ENCODE data around the gene ZNF846. TPM values are rescaled to one million over a fixed set of nuclear protein-coding genes. Genes with fewer than 3 reads are reported as not detected.
"Not testable (repeated sequence)": the region's sequence is repeated elsewhere in the genome, so short reads cannot be mapped to it uniquely, and the experiment has no call there.

Gene ZNF846
- 27.0 TPM for total RNA-seq

DNA sequence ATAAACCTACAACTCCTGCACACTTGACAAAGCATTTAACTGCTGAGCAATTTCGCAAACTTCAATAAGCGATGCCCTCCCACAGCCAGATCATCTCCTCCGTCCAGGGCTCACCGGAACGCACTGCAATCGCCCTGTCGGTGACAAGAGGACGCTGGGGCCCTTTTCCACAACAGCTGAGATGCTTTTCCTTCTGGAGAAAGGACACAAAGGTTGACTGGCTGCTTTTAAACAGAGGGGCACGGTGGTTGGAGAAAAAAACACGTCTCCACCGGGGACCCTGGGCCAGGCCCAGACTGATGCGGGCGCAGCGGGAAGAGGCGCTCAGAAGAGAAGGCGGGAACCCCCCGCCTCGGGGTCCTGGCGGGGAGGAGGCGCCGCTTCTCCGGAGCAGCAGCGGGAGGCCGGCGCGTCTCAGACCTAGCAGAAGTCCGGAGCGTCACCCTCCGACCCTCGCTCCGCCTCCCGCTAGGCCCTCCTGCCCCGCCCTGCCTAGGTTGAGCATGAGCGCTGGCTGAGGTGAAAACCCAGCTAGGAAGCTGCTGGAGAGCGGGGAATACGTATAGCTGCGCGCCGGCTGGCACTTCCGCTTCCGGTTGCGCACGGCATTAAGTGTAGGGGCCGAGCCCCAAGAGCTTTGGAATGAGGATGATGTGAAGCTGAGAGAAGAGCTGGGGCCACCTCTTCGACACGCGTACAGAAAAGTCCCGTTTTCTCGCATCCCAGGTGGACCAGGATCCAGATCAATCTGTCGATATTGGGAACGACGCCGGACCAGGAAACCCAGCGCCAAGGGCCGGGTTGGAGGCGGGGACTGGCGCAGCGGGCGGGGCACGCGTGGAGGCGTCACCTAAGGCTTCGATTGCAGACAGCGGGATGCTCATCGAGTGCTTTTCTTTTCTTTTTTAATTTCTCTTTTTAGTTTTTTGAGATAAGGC is at the start of gene ZNF846:
TSS of gene ZNF846 (minus strand) at position 564 of the 938 bp plus-strand sequence. CDS start 3,788 bp downstream, outside the sequence.
- intact Hi-C loops (cut with DNase I): no loop called here
- DNase-seq (ENCODE audit: low spot score) (peak; percentile 94), ATAC-seq (peak; percentile 100)

- DNase-seq (ENCODE audit: low spot score): no peak
- ATAC-seq: no peak
- intact Hi-C loops (cut with DNase I): no loop called here
These were observed 49.7 kb upstream of the ZNF846 start for GRCh38 chr19:9818175-9818733.

GRCh38 chr19:9811139-9811538 is 42.6 kb upstream of the ZNF846 start:
- ATAC-seq (no peak), DNase-seq (ENCODE audit: low spot score) (no peak)
- intact Hi-C loops (cut with DNase I): no loop called here

- DNase-seq (ENCODE audit: low spot score) (no peak), ATAC-seq (no peak)
- intact Hi-C loops (cut with DNase I): no loop called here
These were observed 40.6 kb upstream of the ZNF846 start for GRCh38 chr19:9808855-9809824.

DNA sequence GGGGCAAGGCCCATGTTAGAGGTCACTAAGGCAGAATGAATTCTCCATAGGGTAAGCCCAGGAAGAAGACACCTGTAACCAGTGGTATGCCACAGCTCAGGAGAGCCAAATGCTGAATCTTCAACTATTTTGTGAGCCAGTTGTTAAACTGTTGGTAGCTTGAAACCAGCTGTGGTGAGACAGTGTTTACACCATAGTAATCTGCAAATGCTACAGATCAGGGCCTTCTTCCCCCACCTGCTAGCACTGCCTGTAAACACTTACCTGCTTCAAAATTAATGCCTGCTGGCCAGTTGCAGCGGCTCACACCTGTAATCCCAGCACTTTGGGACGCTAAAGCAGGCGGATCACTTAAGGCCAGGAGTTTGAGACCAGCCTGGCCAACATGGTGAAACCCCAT is 38.3 kb upstream of the ZNF846 start:
- ATAC-seq (no peak), DNase-seq (ENCODE audit: low spot score) (no peak)
- intact Hi-C loops (cut with DNase I): no loop called here

- intact Hi-C loops (cut with DNase I): no loop called here
- no peak for ATAC-seq
- no peak for DNase-seq (ENCODE audit: low spot score)
These were observed 33.4 kb upstream of the ZNF846 start for GRCh38 chr19:9801976-9802375.

DNA sequence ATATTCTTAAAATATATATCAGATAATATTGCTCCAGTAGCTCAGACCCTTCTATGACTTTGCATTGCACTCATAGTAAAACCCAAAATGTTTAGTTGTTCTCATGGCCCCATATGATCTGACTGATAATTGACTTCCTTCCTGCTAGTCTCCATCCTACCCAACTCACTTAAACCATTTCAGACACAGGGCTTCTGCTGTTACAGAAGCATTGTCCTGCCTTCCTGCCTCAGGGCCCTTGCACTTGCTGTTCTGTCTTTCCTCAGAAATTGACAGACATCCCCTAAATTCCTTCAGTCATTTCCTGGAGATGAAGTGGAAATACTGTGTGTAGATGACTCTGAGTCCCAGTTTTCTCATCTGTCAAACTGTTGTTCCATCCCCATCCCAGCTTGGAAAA is 30.6 kb upstream of the ZNF846 start:
- ATAC-seq: no peak
- intact Hi-C loops (cut with DNase I): loop anchor here (10.0 kb wide), 1 partner anchor 174 kb away; the partner anchor contains the start of gene ZNF561
- DNase-seq (ENCODE audit: low spot score): no peak

GRCh38 chr19:9797871-9798270 is 29.3 kb upstream of the ZNF846 start:
- DNase-seq (ENCODE audit: low spot score) (no peak), ATAC-seq (no peak)
- intact Hi-C loops (cut with DNase I): loop anchor here (10.0 kb wide), 1 partner anchor 173 kb away; the partner anchor contains the start of gene ZNF561

DNA sequence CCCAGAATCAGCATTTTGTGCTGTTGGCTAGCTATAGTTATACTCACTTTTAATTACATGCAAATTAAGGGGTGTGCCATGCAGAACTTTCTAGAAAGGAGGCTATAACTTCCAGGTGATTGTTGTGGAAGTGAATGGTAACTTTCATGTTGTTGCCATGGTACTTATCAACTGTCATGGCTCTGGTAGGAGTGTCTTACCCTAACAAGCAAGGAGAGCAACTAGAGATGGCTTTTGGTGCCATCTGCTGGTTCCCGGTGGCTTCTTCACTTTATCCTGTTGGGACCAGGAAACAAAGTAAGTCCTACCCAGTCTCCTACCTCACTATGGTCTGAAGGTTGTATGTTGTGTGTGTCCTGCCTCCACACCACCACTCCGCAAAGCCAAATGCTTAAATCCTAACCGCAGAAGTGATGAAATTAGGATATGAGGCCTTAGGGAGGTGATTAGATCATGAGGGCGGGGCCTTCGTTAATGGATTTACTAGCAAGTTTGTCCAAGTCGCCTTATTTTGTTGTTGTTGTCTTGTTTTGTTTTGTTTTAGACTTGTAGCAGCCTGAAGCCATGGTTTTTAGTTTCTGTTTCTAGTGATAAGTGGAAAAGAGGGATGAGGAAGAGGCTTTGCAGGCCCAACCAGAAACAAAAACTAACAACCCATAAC is 27.7 kb upstream of the ZNF846 start:
- ATAC-seq (peak; percentile 25), DNase-seq (ENCODE audit: low spot score) (peak; percentile 87)
- intact Hi-C loops (cut with DNase I): loop anchor here (10.0 kb wide), 1 partner anchor 171 kb away; the partner anchor contains the start of gene ZNF561

GRCh38 chr19:9793071-9793591 is 24.6 kb upstream of the ZNF846 start:
- DNase-seq (ENCODE audit: low spot score) (peak; percentile 84), ATAC-seq (peak; percentile 29)
- intact Hi-C loops (cut with DNase I): loop anchor here (10.0 kb wide), 1 partner anchor 168 kb away; the partner anchor contains the start of gene ZNF561

- intact Hi-C loops (cut with DNase I): loop anchor here (10.0 kb wide), 1 partner anchor 168 kb away; the partner anchor contains the start of gene ZNF561
- peak; percentile 97 for DNase-seq (ENCODE audit: low spot score)
- peak; percentile 88 for ATAC-seq
These were observed 23.9 kb upstream of the ZNF846 start for GRCh38 chr19:9792206-9793070.

DNA sequence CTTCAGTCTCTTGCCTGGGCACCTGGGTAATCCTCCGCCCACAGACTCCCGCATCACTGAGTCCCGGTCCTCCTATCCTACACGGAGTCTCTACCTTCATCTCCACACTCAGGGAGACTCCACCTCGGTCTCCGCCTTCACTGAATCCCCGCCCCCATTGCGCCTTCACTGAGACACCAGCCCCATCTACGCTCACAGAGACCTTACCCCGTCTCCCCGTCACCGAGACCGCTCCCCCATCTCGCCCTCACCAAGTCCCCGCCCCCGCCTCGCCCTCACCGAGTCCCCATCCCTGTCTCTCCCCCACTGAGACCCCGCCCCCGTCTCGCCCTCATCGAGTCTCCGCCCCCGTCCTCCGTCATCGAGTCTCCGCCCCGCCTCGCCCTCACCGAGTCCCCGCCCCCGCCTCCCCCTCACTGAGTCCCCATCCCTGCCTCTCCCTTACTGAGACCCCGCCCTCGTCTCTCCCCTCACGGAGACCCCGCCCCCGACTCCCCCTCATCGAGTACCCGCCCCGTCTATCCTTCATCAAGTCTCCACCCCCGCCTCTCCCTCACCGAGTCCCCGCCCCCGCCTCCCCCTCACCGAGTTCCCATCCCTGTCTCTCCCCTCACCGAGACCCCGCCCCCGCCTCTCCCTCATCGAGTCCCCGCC is 23.1 kb upstream of the ZNF846 start:
- intact Hi-C loops (cut with DNase I): loop anchor here (10.0 kb wide), 1 partner anchor 167 kb away; the partner anchor contains the start of gene ZNF561
- DNase-seq (ENCODE audit: low spot score): peak; percentile 98
- peak; percentile 88 for ATAC-seq

DNA sequence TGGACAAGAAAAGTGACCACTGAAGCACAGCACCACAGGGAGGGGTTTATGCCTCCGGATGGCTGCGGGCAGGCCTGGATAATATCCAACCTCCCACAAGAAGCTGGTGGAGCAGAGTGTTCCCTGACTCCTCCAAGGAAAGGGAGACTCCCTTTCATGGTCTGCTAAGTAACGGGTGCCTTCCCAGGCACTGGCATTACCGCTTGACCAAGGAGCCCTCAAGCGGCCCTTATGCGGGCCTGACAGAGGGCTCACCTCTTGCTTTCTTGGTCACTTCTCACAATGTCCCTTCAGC is 22.5 kb upstream of the ZNF846 start:
- not testable (repeated sequence) for DNase-seq (ENCODE audit: low spot score); ATAC-seq
- intact Hi-C loops (cut with DNase I): loop anchor here (10.0 kb wide), 1 partner anchor 166 kb away; the partner anchor contains the start of gene ZNF561

- intact Hi-C loops (cut with DNase I); DNase-seq (ENCODE audit: low spot score); ATAC-seq: not testable (repeated sequence)
These were observed 21.0 kb upstream of the ZNF846 start for GRCh38 chr19:9789579-9789978.

DNA sequence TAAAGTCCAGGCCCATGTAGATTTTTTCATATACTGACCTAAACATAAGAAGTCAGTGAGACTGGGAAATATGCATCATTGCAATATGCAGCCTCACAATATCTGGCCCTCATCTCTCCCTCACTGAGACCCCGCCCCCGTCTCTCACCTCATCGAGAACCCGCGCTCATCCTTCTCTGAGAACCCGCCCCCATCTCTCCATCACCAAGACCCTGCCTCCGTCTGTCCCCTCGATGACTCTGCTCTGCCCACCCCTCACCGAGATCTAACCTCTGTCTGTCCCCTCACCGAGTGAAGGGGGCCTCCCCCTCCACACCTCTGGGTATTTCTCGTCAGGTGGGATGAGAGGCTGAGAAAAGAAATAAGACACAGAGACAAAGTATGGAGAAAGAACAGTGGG is 20.5 kb upstream of the ZNF846 start:
- intact Hi-C loops (cut with DNase I): no loop called here
- ATAC-seq: no peak
- DNase-seq (ENCODE audit: low spot score): no peak

DNA sequence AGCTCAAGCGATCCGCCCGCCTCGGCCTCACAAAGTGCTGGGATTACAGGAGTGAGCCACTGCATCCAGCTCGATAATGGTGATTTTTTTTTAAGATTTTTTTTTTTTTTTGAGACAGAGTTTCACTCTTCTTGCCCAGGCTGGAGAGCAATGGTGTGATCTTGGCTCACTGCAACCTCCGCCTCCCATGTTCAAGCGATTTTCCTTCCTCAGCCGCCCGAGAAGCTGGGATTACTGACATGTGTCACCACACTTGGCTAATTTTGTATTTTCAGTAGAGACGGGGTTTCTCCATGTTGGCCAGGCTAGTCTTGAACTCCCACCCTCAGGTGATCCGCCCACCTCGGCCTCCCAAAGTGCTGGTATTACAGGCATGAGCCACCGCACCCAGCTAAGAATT is 20.1 kb upstream of the ZNF846 start:
- DNase-seq (ENCODE audit: low spot score); intact Hi-C loops (cut with DNase I); ATAC-seq: not testable (repeated sequence)

DNA sequence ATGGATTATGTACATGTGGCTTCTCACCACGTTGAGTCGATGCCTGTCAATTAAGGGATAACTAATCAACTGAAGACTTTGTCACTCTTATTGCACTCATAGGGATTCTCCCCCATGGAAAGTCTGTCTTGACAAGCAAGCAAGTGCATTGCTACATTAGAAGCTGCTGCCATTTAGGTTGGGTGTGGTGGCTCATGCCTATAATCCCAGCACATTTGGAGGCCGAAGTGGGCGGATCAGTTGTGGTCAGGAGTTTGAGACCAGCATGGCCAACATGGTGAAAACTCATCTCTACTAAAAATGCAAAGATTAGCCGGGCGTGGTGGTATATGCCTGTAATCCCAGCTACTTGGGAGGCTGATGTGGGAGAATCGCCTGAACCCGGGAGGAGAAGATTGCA is 18.3 kb upstream of the ZNF846 start:
- intact Hi-C loops (cut with DNase I): no loop called here
- DNase-seq (ENCODE audit: low spot score): no peak
- ATAC-seq: no peak

All from sciatic nerve (tissue), 2 donors.